ENCODE data around the gene AIM2. TPM values are rescaled to one million over a fixed set of nuclear protein-coding genes. Genes with fewer than 3 reads are reported as not detected.

The AIM2 gene
- total and polyA plus RNA-seq, 2 of the 13 experiments (the other 11 are each of a cell fraction or from before 2014, with no cell fraction given): not detected

DNA sequence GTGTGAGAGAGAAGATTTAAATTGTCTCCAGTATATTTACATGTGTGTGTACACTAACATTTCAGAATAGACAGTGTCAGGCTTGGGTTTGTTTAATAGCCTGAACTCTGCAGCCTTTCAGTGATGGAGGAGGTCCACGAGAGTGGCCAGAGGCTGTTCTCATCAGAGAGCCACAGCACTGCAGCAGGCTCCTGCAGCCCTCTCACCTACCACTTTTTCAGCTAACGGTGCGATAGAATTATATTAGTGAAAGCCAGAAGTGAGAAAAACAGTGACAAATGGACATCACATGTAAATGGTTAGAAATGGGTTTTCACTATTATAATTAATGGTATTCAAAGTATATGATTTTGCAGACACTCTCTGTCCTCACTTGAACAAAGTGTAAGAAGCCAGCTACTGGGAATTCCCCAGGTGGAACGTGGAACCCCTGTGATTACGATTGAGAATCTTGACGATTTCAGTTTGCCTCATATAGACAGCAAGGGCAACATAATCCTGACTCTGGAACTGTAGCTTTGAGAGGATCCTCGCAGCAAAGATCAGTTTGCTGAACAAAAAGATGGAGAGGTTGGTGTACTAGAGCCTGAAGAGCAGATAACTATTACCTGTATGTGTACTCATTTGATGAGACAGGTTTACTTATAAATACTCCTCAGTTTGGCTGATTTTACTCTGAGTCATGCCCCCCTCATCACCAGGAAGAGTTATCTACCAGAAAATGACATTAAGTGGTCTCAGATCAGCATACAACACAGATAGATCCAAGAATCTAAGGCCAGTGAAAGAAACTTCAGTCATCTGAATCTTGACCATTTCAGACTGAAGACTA, 35.5 kb downstream of the AIM2 start:
- ChIA-PET POLR2A (no interaction called here), CTCF (ENCODE audit: low intra/inter-chr PET ratio, low total read pairs) (no interaction called here)
- WGBS (ENCODE audit: low lambda C conversion rate): 1% methylated on average over 7 of the region's 7 CpGs
- DNase-seq (ENCODE audit: low spot score): no peak
- BruUV-seq (replicated peaks): no TSS peak
- H4K20me1 ChIP-seq (ENCODE audit: insufficient read depth, low read length): no peaks in the 10 kb centered on the region
- H3K4me3 ChIP-seq (replicated peaks in 1 of 3; ENCODE audit: insufficient read depth in 1 of 3, low read depth in 2 of 3, low read length in 3 of 3): no peak overlapping the region
- no peaks in the 10 kb centered on the region for H3K9me3 ChIP-seq (ENCODE audit: low read length)
- no peaks in the 10 kb centered on the region for H3K4me1 ChIP-seq (ENCODE audit: insufficient read depth, low read length)
- FAIRE-seq: no peak
- H3K36me3 ChIP-seq (replicated peaks in 1 of 2; ENCODE audit: control insufficient read depth in 1 of 2, insufficient read depth in 2 of 2, low read length in 2 of 2): no peaks in the 10 kb centered on the region
- intact Hi-C loops (cut with micrococcal nuclease; ENCODE audit: unreplicated experiment) (no loop called here), in situ Hi-C loops (cut with HindIII; ENCODE audit: extremely low pct_ligation_motif_present, low pct_unique_long_range_greater_than_20kb) (no loop called here)
- TF ChIP-seq, protein P1, sequence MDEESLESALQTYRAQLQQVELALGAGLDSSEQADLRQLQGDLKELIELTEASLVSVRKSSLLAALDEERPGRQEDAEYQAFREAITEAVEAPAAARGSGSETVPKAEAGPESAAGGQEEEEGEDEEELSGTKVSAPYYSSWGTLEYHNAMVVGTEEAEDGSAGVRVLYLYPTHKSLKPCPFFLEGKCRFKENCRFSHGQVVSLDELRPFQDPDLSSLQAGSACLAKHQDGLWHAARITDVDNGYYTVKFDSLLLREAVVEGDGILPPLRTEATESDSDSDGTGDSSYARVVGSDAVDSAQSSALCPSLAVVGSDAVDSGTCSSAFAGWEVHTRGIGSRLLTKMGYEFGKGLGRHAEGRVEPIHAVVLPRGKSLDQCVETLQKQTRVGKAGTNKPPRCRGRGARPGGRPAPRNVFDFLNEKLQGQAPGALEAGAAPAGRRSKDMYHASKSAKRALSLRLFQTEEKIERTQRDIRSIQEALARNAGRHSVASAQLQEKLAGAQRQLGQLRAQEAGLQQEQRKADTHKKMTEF (CRISPR knock-in tag; IDR thresholded peaks at IDR 0.05): no peak
- TF ChIP-seq ZNF441 (CRISPR knock-in tag; IDR thresholded peaks at IDR 0.05; ENCODE audit: borderline replicate concordance) (no peak), ZSCAN21 (CRISPR knock-in tag; IDR thresholded peaks at IDR 0.05; ENCODE audit: borderline replicate concordance) (no peak), RORA (CRISPR knock-in tag; IDR thresholded peaks at IDR 0.05) (no peak)
- TF ChIP-seq, protein P2, sequence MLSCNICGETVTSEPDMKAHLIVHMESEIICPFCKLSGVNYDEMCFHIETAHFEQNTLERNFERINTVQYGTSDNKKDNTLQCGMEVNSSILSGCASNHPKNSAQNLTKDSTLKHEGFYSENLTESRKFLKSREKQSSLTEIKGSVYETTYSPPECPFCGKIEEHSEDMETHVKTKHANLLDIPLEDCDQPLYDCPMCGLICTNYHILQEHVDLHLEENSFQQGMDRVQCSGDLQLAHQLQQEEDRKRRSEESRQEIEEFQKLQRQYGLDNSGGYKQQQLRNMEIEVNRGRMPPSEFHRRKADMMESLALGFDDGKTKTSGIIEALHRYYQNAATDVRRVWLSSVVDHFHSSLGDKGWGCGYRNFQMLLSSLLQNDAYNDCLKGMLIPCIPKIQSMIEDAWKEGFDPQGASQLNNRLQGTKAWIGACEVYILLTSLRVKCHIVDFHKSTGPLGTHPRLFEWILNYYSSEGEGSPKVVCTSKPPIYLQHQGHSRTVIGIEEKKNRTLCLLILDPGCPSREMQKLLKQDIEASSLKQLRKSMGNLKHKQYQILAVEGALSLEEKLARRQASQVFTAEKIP (CRISPR knock-in tag; IDR thresholded peaks at IDR 0.05; ENCODE audit: borderline replicate concordance): no peak
- H3K9ac ChIP-seq (ENCODE audit: insufficient read depth, low read depth, low read length): no peak overlapping the region
- H3K79me2 ChIP-seq (ENCODE audit: insufficient read depth, low read length): no peaks in the 10 kb centered on the region
- no peak overlapping the region for H3K27ac ChIP-seq (ENCODE audit: extremely low read length, insufficient read depth, low read length)
- no peak overlapping the region for H2AFZ ChIP-seq (ENCODE audit: low read length)
- no peak for ATAC-seq
- H3K27me3 ChIP-seq (ENCODE audit: control insufficient read depth in 1 of 2, insufficient read depth in 2 of 2, low read length in 2 of 2): no peaks in the 10 kb centered on the region
- H3K4me2 ChIP-seq (ENCODE audit: low read depth, low read length): no peak overlapping the region
